OCI-LY1 (cell line): Measurements from ENCODE around the gene GPLD1.

Experiments used
- EZH2 ChIP-seq: fragments of 200-600 bp; sonication (generic), shearing (Covaris generic); IDR thresholded peaks from 2 replicates; pipeline ENCODE4 v1.8.0; 2017; ENCODE audit warnings: borderline replicate concordance, mixed run types, mild to moderate bottlenecking, antibody characterized with exemption, low read length, moderate library complexity, mixed read lengths
- TF ChIP-seq, protein P1 (sequence below): fragments of 200-600 bp; sonication (generic), shearing (Covaris generic); IDR thresholded peaks from 2 replicates; pipeline ENCODE4 v1.5.1; 2017; ENCODE audit warnings: mild to moderate bottlenecking, antibody characterized with exemption, low read length, moderate library complexity, mixed read lengths

- TF ChIP-seq, protein P1, sequence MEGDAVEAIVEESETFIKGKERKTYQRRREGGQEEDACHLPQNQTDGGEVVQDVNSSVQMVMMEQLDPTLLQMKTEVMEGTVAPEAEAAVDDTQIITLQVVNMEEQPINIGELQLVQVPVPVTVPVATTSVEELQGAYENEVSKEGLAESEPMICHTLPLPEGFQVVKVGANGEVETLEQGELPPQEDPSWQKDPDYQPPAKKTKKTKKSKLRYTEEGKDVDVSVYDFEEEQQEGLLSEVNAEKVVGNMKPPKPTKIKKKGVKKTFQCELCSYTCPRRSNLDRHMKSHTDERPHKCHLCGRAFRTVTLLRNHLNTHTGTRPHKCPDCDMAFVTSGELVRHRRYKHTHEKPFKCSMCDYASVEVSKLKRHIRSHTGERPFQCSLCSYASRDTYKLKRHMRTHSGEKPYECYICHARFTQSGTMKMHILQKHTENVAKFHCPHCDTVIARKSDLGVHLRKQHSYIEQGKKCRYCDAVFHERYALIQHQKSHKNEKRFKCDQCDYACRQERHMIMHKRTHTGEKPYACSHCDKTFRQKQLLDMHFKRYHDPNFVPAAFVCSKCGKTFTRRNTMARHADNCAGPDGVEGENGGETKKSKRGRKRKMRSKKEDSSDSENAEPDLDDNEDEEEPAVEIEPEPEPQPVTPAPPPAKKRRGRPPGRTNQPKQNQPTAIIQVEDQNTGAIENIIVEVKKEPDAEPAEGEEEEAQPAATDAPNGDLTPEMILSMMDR, result no peak
- TF ChIP-seq EZH2, result no peak
These were observed 40.4 kb downstream of the GPLD1 start for GRCh38 chr6:24448828-24449525.
